ENCODE measurements around the gene TRAPPC3L. TPM values are rescaled to one million over a fixed set of nuclear protein-coding genes. Genes with fewer than 3 reads are reported as not detected.

Gene TRAPPC3L
- total RNA-seq, 1 experiment from 2014 or later, result not detected

DNA sequence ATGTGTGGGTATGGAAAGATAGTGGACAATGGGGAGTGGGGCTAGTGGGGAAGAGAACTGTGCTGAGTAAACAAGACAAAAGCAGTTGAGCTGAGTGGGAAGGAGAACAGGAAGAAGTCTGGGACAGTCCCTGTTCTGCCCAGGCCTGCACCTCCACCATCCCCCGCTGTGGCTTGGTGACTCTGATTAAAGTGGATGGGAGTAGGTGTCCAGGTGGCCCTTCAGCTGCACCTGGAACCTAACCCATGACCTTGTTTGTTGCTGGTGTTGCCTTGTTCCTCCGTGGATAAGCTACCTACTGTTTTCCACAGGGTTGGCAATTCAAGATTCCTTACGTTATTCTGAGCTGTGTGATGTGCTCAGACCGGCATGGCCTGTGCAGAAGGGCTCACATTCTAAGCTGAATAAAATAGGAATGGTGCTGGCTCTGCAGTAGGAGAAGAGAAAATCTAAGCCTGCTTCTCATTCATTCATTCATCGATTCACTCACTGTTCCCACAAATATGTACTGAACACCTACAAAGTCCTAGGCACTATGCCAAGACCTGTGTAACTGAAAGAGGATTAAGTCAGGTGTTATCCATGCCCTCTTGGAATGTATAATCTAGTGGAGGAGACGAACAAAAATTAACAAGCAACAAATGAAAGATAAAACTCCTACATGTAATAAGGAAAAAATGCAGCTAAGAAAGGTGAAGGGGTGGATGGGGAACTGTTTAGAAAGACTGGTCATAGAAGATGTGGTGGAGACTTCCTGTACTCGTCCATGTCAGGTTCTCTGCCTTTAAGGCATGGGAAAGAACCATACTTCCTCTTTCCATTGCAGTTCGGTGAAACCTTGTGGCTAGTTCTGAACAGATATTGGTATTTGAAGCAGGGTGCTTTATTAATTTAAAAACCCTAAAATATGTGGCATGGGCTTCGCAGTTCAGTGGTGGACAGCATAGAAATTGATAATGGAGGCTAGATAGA lies 94.4 kb downstream of the TRAPPC3L start:
- Histone ChIP-seq H3K4me3 (ENCODE audit: low read depth in 2 of 2, low read length in 2 of 2) (no peak overlapping the region), H3K9me3 (ENCODE audit: control insufficient read depth, insufficient read depth, low read depth, low read length) (no peaks in the 10 kb centered on the region), H3K4me1 (ENCODE audit: control insufficient read depth, insufficient read depth, low read length) (no peaks in the 10 kb centered on the region), H3K27ac (ENCODE audit: low read length) (no peak overlapping the region), H3K27me3 (ENCODE audit: control insufficient read depth, insufficient read depth, low read length) (peaks cover 7% of the 10 kb centered on the region; the same call in 1 of the 2 replicates), H3K36me3 (ENCODE audit: control insufficient read depth, insufficient read depth, low read length) (no peaks in the 10 kb centered on the region)
- no TSS peak for BruUV-seq (replicated peaks)
- in situ Hi-C loops (cut with HindIII; ENCODE audit: low pct_unique_long_range_greater_than_20kb, low sequenced_read_pairs) (no loop called here), intact Hi-C loops (cut with micrococcal nuclease; ENCODE audit: unreplicated experiment) (no loop called here)
- ChIA-PET POLR2A (no interaction called here), CTCF (interaction anchor here (0.7 kb wide), 1 partner anchor 129 kb away, joined by 4 read pairs; no protein-coding TSS in a partner anchor)
- ATAC-seq (peak; percentile 45; the same call in 1 of the 2 replicates), DNase-seq (ENCODE audit: low read depth, low spot score) (no peak)
- TF ChIP-seq SIN3A (IDR thresholded peaks at IDR 0.05; ENCODE audit: borderline replicate concordance, insufficient read depth, low read depth, low read length) (no peak), TCF7L2 (IDR thresholded peaks at IDR 0.05; ENCODE audit: low read depth, low read length) (no peak), POLR2AphosphoS5 (IDR thresholded peaks at IDR 0.05; ENCODE audit: low read depth, low read length) (no peak)
- TF ChIP-seq, protein P1, sequence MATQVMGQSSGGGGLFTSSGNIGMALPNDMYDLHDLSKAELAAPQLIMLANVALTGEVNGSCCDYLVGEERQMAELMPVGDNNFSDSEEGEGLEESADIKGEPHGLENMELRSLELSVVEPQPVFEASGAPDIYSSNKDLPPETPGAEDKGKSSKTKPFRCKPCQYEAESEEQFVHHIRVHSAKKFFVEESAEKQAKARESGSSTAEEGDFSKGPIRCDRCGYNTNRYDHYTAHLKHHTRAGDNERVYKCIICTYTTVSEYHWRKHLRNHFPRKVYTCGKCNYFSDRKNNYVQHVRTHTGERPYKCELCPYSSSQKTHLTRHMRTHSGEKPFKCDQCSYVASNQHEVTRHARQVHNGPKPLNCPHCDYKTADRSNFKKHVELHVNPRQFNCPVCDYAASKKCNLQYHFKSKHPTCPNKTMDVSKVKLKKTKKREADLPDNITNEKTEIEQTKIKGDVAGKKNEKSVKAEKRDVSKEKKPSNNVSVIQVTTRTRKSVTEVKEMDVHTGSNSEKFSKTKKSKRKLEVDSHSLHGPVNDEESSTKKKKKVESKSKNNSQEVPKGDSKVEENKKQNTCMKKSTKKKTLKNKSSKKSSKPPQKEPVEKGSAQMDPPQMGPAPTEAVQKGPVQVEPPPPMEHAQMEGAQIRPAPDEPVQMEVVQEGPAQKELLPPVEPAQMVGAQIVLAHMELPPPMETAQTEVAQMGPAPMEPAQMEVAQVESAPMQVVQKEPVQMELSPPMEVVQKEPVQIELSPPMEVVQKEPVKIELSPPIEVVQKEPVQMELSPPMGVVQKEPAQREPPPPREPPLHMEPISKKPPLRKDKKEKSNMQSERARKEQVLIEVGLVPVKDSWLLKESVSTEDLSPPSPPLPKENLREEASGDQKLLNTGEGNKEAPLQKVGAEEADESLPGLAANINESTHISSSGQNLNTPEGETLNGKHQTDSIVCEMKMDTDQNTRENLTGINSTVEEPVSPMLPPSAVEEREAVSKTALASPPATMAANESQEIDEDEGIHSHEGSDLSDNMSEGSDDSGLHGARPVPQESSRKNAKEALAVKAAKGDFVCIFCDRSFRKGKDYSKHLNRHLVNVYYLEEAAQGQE (IDR thresholded peaks at IDR 0.05; ENCODE audit: insufficient read depth in 1 of 2, low read depth in 2 of 2, low read length in 1 of 2), result no peak
- TF ChIP-seq, protein P2, sequence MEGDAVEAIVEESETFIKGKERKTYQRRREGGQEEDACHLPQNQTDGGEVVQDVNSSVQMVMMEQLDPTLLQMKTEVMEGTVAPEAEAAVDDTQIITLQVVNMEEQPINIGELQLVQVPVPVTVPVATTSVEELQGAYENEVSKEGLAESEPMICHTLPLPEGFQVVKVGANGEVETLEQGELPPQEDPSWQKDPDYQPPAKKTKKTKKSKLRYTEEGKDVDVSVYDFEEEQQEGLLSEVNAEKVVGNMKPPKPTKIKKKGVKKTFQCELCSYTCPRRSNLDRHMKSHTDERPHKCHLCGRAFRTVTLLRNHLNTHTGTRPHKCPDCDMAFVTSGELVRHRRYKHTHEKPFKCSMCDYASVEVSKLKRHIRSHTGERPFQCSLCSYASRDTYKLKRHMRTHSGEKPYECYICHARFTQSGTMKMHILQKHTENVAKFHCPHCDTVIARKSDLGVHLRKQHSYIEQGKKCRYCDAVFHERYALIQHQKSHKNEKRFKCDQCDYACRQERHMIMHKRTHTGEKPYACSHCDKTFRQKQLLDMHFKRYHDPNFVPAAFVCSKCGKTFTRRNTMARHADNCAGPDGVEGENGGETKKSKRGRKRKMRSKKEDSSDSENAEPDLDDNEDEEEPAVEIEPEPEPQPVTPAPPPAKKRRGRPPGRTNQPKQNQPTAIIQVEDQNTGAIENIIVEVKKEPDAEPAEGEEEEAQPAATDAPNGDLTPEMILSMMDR (IDR thresholded peaks at IDR 0.05), result no peak

DNA sequence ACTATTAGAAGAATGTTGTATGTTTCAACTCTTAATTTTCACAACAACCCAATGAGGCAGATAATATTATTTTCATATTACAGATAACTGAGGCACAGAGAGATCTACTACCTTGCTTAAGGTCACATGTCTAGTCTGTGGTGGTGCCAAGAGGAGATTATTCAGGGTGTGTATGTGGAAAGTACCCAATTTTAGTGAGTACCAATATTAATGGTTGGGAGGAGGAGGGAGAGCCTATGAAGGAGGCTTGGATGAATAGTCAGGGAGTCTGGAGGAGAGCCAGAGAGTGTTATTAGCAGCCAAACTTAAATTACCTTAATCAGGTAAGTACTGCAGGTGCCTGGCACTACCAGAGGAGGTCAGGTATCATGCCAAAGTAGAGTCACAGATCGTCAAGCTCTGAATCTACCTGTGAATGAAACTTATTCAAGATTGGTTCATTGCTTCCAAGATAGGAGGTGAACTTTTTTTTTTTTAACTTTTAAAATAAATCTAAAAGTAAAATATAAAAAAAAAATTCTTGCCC lies 95.2 kb downstream of the TRAPPC3L start:
- H3K36me3 ChIP-seq (ENCODE audit: control insufficient read depth, insufficient read depth, low read length), result no peaks in the 10 kb centered on the region
- TF ChIP-seq POLR2AphosphoS5 (IDR thresholded peaks at IDR 0.05; ENCODE audit: low read depth, low read length) (no peak), TCF7L2 (IDR thresholded peaks at IDR 0.05; ENCODE audit: low read depth, low read length) (no peak)
- TF ChIP-seq, protein P2 (IDR thresholded peaks at IDR 0.05), result no peak
- TF ChIP-seq, protein P1 (IDR thresholded peaks at IDR 0.05; ENCODE audit: insufficient read depth in 1 of 2, low read depth in 2 of 2, low read length in 1 of 2), result no peak
- DNase-seq (ENCODE audit: low read depth, low spot score) (no peak), ATAC-seq (no peak)
- H3K9me3 ChIP-seq (ENCODE audit: control insufficient read depth, insufficient read depth, low read depth, low read length), result no peaks in the 10 kb centered on the region
- in situ Hi-C loops (cut with HindIII; ENCODE audit: low pct_unique_long_range_greater_than_20kb, low sequenced_read_pairs), result no loop called here
- no peaks in the 10 kb centered on the region for H3K4me1 ChIP-seq (ENCODE audit: control insufficient read depth, insufficient read depth, low read length)
- no peak overlapping the region for H3K4me3 ChIP-seq (ENCODE audit: low read depth in 2 of 2, low read length in 2 of 2)
- no peak overlapping the region for H3K27ac ChIP-seq (ENCODE audit: low read length)
- BruUV-seq (replicated peaks), result no TSS peak
- ChIA-PET CTCF (interaction anchor here (0.7 kb wide), 1 partner anchor 130 kb away, joined by 4 read pairs; no protein-coding TSS in a partner anchor), POLR2A (no interaction called here)
- 0 out of 2 replicates have a peak, but pooled peaks cover 3% of the 10 kb centered on the region for H3K27me3 ChIP-seq (ENCODE audit: control insufficient read depth, insufficient read depth, low read length)
- intact Hi-C loops (cut with micrococcal nuclease; ENCODE audit: unreplicated experiment), result no loop called here
